ENCODE data around the gene JAKMIP3.

JAKMIP3 gene

GRCh38 chr10:132096863-132097478 is 31.2 kb downstream of the JAKMIP3 start:
- Histone ChIP-seq H3K27me3 (ENCODE audit: control insufficient read depth in 2 of 2, insufficient read depth in 2 of 2, low read length in 2 of 2) (no peaks in the 10 kb centered on the region), H3K36me3 (ENCODE audit: control insufficient read depth in 2 of 2, insufficient read depth in 2 of 2, low read length in 2 of 2) (no peaks in the 10 kb centered on the region), H3K9me3 (ENCODE audit: control insufficient read depth in 2 of 2, low read length in 2 of 2) (peaks cover 0 to 2% of the 10 kb centered on the region in 2 donors), H3K9ac (ENCODE audit: low read depth in 1 of 2, low read length in 2 of 2) (no peak overlapping the region), H3K4me1 (ENCODE audit: control insufficient read depth in 2 of 2, insufficient read depth in 2 of 2, low read length in 2 of 2) (no peaks in the 10 kb centered on the region), H3K4me3 (ENCODE audit: low read length in 2 of 2) (no peak overlapping the region), H3K27ac (ENCODE audit: low read depth in 2 of 2, low read length in 2 of 2) (no peak overlapping the region)

DNA sequence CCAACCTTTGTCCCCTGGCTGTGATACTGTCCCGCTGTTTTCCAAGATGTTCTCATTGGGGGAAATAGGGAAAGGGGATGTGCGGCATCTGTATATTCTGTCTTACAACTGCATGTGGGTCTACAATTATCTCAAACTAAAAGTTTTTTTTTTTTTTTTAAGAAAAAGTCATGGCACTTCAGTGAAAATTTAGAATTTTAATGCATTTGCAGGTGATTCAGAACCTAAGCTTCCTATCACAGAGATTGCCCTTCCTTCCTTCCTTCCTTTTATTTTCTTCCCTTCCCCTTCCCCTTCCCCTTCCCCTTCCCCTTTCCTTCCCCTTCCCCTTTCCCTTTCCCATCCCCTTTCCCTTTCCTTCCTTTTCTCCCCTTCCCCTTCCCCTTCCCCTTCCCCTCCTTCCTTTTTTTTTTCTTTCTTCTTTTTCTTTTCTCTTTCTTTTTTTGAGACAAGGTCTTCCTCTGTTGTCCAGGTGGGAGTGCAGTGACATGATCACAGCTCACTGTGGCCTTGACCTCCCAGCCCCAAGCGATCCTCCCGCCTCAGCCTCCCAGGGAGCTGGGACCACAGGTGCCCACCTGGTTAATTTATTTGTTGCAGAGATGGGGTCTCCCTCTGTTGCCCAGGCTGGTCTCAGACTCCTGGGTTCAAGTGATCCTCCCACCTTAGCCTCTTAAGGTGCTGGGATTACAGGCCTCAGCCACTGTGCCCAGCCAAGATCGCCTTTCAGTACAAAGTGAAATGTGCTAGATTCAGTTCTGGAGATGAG is 32.0 kb downstream of the JAKMIP3 start:
- Histone ChIP-seq H3K36me3 (ENCODE audit: control insufficient read depth in 2 of 2, insufficient read depth in 2 of 2, low read length in 2 of 2) (no peaks in the 10 kb centered on the region), H3K27ac (ENCODE audit: low read depth in 2 of 2, low read length in 2 of 2) (no peak overlapping the region), H3K9me3 (ENCODE audit: control insufficient read depth in 2 of 2, low read length in 2 of 2) (peaks cover 0 to 2% of the 10 kb centered on the region in 2 donors), H3K27me3 (ENCODE audit: control insufficient read depth in 2 of 2, insufficient read depth in 2 of 2, low read length in 2 of 2) (no peaks in the 10 kb centered on the region), H3K4me3 (ENCODE audit: low read length in 2 of 2) (no peak overlapping the region), H3K4me1 (ENCODE audit: control insufficient read depth in 2 of 2, insufficient read depth in 2 of 2, low read length in 2 of 2) (no peaks in the 10 kb centered on the region), H3K9ac (ENCODE audit: low read depth in 1 of 2, low read length in 2 of 2) (no peak overlapping the region)

GRCh38 chr10:132098539-132099388 is 33.0 kb downstream of the JAKMIP3 start:
- Histone ChIP-seq H3K4me1 (ENCODE audit: control insufficient read depth in 2 of 2, insufficient read depth in 2 of 2, low read length in 2 of 2) (no peaks in the 10 kb centered on the region), H3K9me3 (ENCODE audit: control insufficient read depth in 2 of 2, low read length in 2 of 2) (peaks cover 0 to 2% of the 10 kb centered on the region in 2 donors), H3K9ac (ENCODE audit: low read depth in 1 of 2, low read length in 2 of 2) (no peak overlapping the region), H3K27me3 (ENCODE audit: control insufficient read depth in 2 of 2, insufficient read depth in 2 of 2, low read length in 2 of 2) (no peaks in the 10 kb centered on the region), H3K4me3 (ENCODE audit: low read length in 2 of 2) (no peak overlapping the region), H3K36me3 (ENCODE audit: control insufficient read depth in 2 of 2, insufficient read depth in 2 of 2, low read length in 2 of 2) (no peaks in the 10 kb centered on the region), H3K27ac (ENCODE audit: low read depth in 2 of 2, low read length in 2 of 2) (no peak overlapping the region)

DNA sequence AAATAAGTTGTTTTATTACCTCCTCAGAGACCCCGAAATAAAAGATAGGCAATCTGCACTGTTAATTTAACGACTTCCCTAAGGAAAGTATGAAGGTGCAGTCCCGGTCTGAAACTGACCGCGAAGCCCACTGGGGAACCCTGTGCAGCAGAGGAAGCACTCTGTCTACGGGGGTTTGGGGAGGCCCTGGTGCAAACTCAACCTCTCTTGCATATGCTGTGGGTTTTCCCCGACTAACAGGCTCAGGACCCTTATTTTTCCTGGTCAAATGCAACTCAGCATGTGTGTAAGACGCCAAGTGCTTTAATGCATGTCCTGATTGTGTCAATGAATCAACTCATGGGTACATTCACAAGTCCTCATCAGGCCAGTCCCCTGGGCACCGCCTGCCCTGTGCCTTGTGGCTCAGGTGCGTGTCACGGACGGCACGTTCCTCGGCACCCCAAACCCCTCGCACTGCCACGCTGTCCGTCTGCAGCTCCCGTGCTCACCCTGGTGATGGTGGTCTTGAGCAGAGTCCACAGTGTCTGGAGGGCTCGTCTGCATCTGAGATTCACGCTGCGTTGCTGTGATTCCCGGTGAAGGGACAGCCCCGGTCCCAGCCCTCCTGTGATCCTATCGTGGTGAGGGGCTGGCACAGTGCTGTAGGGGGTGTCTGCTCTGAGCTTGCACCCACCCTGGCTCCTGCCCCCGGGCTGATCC is 33.8 kb downstream of the JAKMIP3 start:
- Histone ChIP-seq H3K9ac (ENCODE audit: low read depth in 1 of 2, low read length in 2 of 2) (no peak overlapping the region), H3K4me3 (ENCODE audit: low read length in 2 of 2) (no peak overlapping the region), H3K9me3 (ENCODE audit: control insufficient read depth in 2 of 2, low read length in 2 of 2) (peaks cover 0 to 2% of the 10 kb centered on the region in 2 donors), H3K36me3 (ENCODE audit: control insufficient read depth in 2 of 2, insufficient read depth in 2 of 2, low read length in 2 of 2) (no peaks in the 10 kb centered on the region), H3K27ac (ENCODE audit: low read depth in 2 of 2, low read length in 2 of 2) (no peak overlapping the region), H3K27me3 (ENCODE audit: control insufficient read depth in 2 of 2, insufficient read depth in 2 of 2, low read length in 2 of 2) (no peaks in the 10 kb centered on the region), H3K4me1 (ENCODE audit: control insufficient read depth in 2 of 2, insufficient read depth in 2 of 2, low read length in 2 of 2) (no peaks in the 10 kb centered on the region)

- Histone ChIP-seq H3K27ac (ENCODE audit: low read depth in 2 of 2, low read length in 2 of 2) (no peak overlapping the region), H3K27me3 (ENCODE audit: control insufficient read depth in 2 of 2, insufficient read depth in 2 of 2, low read length in 2 of 2) (no peaks in the 10 kb centered on the region), H3K9me3 (ENCODE audit: control insufficient read depth in 2 of 2, low read length in 2 of 2) (peaks cover 0 to 2% of the 10 kb centered on the region in 2 donors), H3K4me1 (ENCODE audit: control insufficient read depth in 2 of 2, insufficient read depth in 2 of 2, low read length in 2 of 2) (no peaks in the 10 kb centered on the region), H3K4me3 (ENCODE audit: low read length in 2 of 2) (no peak overlapping the region), H3K36me3 (ENCODE audit: control insufficient read depth in 2 of 2, insufficient read depth in 2 of 2, low read length in 2 of 2) (no peaks in the 10 kb centered on the region), H3K9ac (ENCODE audit: low read depth in 1 of 2, low read length in 2 of 2) (no peak overlapping the region)
These were observed 34.3 kb downstream of the JAKMIP3 start for GRCh38 chr10:132100091-132100481.

DNA sequence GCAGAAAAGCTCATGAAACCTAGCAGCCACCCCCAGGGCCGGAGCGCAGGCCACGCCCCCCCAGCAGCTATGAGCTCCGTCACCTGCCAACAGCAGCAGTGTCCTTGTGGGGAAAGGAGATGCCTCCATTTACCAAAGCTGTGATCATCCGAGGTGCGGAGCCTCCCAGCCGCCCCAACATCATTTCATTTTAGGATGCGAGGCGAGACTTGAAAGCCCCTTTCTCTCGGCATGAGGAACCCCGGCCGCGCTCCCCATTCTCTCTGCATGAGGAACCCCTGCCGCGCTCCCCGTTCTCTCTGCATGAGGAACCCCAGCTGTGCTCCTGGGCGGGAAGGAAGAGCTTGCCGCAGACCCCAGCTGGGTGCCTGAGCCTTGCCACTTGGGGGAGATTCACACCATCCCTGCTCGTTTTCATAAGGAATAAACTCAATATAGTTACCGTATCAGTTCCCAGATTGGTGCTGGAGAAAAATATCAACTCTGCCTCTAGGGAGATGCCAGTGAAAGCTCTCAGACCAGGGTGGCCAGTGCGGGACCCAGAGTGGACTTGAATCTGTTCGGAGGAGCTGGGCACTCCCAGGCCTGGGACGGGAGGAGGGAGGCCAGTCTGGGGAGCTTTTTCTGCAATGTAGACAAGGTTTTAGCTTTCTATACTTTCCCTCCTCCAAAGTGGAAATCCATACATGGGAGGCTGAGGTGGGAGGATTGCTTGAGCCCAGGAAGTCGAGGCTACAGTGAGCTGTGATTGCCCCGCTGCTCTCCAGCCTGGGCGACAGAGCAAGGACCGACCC is 35.0 kb downstream of the JAKMIP3 start:
- no peaks in the 10 kb centered on the region for H3K4me1 ChIP-seq (ENCODE audit: control insufficient read depth in 2 of 2, insufficient read depth in 2 of 2, low read length in 2 of 2)
- H3K9me3 ChIP-seq (ENCODE audit: control insufficient read depth in 2 of 2, low read length in 2 of 2): no peaks in the 10 kb centered on the region
- H3K27me3 ChIP-seq (ENCODE audit: control insufficient read depth in 2 of 2, insufficient read depth in 2 of 2, low read length in 2 of 2): no peaks in the 10 kb centered on the region
- H3K9ac ChIP-seq (ENCODE audit: low read depth in 1 of 2, low read length in 2 of 2): no peak overlapping the region
- no peaks in the 10 kb centered on the region for H3K36me3 ChIP-seq (ENCODE audit: control insufficient read depth in 2 of 2, insufficient read depth in 2 of 2, low read length in 2 of 2)
- no peak overlapping the region for H3K4me3 ChIP-seq (ENCODE audit: low read length in 2 of 2)
- no peak overlapping the region for H3K27ac ChIP-seq (ENCODE audit: low read depth in 2 of 2, low read length in 2 of 2)

DNA sequence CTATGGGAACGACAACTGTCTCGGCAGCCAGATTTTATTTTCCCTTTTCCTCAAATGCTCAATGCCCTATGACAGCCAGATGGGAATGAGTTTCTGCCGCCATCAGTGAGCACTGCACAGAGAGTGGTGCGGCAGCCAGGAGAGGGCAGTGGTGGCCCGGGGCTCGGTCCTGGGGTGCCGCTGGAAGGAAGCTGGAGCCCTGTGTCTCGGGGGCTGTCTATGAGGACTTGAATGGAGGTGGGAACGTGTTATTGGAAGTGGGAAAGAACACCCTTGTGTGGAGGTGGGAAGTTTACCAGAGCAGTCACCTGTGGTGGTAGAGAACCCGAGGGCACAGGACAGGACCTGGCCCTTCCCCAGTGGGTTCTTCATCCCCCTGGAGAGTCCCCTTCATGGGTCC is 35.8 kb downstream of the JAKMIP3 start:
- Histone ChIP-seq H3K4me1 (ENCODE audit: control insufficient read depth in 2 of 2, insufficient read depth in 2 of 2, low read length in 2 of 2) (no peaks in the 10 kb centered on the region), H3K27me3 (ENCODE audit: control insufficient read depth in 2 of 2, insufficient read depth in 2 of 2, low read length in 2 of 2) (no peaks in the 10 kb centered on the region), H3K9ac (ENCODE audit: low read depth in 1 of 2, low read length in 2 of 2) (no peak overlapping the region), H3K27ac (ENCODE audit: low read depth in 2 of 2, low read length in 2 of 2) (no peak overlapping the region), H3K4me3 (ENCODE audit: low read length in 2 of 2) (no peak overlapping the region), H3K9me3 (ENCODE audit: control insufficient read depth in 2 of 2, low read length in 2 of 2) (no peaks in the 10 kb centered on the region), H3K36me3 (ENCODE audit: control insufficient read depth in 2 of 2, insufficient read depth in 2 of 2, low read length in 2 of 2) (no peaks in the 10 kb centered on the region)

DNA sequence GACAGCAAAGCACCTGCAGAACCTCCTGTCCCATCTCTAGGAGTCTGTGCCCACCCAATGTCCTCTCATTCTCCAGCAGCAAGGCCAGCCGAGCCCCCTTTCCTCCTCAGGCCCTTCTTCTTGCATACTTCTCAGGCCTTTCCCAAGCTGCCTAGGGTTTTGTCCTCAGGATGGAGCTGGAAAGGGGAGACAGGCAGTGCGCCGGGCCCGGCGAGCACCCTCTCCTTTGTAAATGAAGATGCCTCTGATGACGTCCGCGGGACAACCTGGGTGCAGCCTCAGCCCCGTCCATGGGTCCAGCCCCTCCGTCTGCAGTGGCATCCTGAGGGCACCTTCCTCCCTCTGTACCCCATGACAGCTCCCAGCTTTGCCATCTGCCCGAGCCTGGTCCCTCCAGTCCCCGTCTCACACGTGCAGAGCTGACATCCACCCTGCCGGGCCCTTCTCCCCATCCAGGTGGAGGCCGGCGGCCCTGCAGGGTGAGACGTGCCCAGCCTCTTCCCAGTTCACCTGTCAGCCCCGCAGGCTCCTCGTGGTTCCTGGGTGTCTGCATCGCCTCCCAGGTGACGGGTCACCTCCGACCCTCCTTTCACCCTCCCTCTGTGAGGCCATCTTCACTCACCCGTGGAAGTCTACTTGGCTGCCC is 36.4 kb downstream of the JAKMIP3 start:
- H3K27ac ChIP-seq (ENCODE audit: low read depth in 2 of 2, low read length in 2 of 2): no peak overlapping the region
- H3K9ac ChIP-seq (ENCODE audit: low read depth in 1 of 2, low read length in 2 of 2): no peak overlapping the region
- no peaks in the 10 kb centered on the region for H3K36me3 ChIP-seq (ENCODE audit: control insufficient read depth in 2 of 2, insufficient read depth in 2 of 2, low read length in 2 of 2)
- H3K4me1 ChIP-seq (ENCODE audit: control insufficient read depth in 2 of 2, insufficient read depth in 2 of 2, low read length in 2 of 2): no peaks in the 10 kb centered on the region
- no peaks in the 10 kb centered on the region for H3K9me3 ChIP-seq (ENCODE audit: control insufficient read depth in 2 of 2, low read length in 2 of 2)
- H3K27me3 ChIP-seq (ENCODE audit: control insufficient read depth in 2 of 2, insufficient read depth in 2 of 2, low read length in 2 of 2): no peaks in the 10 kb centered on the region
- H3K4me3 ChIP-seq (ENCODE audit: low read length in 2 of 2): no peak overlapping the region

DNA sequence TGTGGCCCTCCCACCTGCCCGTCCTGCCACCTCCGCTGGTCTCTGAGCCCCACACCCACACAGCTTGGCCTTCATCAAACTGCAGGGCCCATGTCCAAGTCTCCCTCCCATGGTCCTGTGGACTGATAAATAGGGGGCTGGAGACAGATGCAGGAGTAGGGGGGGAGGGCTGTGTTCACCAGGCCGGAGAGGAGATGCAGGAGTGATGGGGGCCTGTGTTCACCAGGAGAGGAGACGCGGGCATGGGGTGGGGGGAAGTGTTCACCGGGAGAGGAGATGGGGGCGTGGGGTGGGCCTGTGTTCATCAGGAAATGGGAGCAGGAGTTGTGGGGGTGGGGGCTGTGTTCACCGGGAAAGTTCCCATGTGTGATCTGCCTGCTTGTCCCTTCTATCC is 37.0 kb downstream of the JAKMIP3 start:
- Histone ChIP-seq H3K27ac (ENCODE audit: low read depth in 2 of 2, low read length in 2 of 2) (no peak overlapping the region), H3K9me3 (ENCODE audit: control insufficient read depth in 2 of 2, low read length in 2 of 2) (no peaks in the 10 kb centered on the region)

More for the DNA sequence above, 37.0 kb downstream of the JAKMIP3 start:
- H3K36me3 ChIP-seq (ENCODE audit: control insufficient read depth in 2 of 2, insufficient read depth in 2 of 2, low read length in 2 of 2): no peaks in the 10 kb centered on the region
- no peaks in the 10 kb centered on the region for H3K4me1 ChIP-seq (ENCODE audit: control insufficient read depth in 2 of 2, insufficient read depth in 2 of 2, low read length in 2 of 2)
- H3K4me3 ChIP-seq (ENCODE audit: low read length in 2 of 2): no peak overlapping the region
- H3K9ac ChIP-seq (ENCODE audit: low read depth in 1 of 2, low read length in 2 of 2): no peak overlapping the region
- H3K27me3 ChIP-seq (ENCODE audit: control insufficient read depth in 2 of 2, insufficient read depth in 2 of 2, low read length in 2 of 2): no peaks in the 10 kb centered on the region

Data from mucosa of rectum (tissue), 2 donors.